Measurements from ENCODE around the gene TMEM259. TPM values are rescaled to one million over a fixed set of nuclear protein-coding genes. Genes with fewer than 3 reads are reported as not detected.

TMEM259 gene
- total RNA-seq, 6 experiments from 2014 or later = 127 to 164 (median 149) TPM

DNA sequence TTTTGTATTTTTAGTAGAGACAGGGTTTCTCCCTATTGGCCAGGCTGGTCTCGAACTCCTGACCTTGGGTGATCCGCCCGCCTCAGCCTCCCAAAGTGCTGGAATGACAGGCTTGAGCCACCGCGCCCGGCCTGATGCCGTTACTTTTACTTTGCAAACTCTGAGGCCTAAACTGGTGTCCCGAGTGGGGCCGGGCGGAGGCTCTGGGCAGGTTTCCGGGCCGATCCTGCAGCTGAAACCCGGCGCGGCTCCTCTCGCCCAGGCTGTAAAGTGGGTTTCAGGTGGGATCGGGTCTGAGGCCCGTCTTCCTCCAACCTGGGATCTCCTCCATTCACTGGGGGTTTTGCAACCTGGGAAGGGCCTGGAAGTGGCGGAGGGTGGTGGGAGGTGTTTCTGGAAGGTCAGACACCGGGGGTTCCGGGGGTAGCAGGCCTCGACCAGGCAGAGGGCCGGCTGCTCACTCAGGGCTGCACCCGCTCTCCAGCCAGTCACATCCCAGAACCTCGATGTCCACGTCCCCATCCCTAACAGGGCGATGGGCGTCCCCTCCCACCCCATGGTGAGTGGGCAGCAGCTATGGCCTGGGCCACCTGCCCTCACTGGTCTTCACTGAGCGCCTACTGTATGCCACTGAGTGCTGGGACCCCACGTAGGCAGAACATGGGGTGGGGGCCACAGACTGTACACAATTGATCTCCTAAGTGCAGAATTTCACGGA lies 58.1 kb downstream of the TMEM259 start:
- TF ChIP-seq, protein P1, sequence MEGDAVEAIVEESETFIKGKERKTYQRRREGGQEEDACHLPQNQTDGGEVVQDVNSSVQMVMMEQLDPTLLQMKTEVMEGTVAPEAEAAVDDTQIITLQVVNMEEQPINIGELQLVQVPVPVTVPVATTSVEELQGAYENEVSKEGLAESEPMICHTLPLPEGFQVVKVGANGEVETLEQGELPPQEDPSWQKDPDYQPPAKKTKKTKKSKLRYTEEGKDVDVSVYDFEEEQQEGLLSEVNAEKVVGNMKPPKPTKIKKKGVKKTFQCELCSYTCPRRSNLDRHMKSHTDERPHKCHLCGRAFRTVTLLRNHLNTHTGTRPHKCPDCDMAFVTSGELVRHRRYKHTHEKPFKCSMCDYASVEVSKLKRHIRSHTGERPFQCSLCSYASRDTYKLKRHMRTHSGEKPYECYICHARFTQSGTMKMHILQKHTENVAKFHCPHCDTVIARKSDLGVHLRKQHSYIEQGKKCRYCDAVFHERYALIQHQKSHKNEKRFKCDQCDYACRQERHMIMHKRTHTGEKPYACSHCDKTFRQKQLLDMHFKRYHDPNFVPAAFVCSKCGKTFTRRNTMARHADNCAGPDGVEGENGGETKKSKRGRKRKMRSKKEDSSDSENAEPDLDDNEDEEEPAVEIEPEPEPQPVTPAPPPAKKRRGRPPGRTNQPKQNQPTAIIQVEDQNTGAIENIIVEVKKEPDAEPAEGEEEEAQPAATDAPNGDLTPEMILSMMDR (IDR thresholded peaks at IDR 0.05) = no peak
- H3K4me3 Mint-ChIP-seq = no peak overlapping the region
- peaks cover 5% of the 10 kb centered on the region for H3K9me3 Mint-ChIP-seq
- H3K27me3 Mint-ChIP-seq (ENCODE audit: insufficient read depth) = no peaks in the 10 kb centered on the region; the same call in 1 of the 2 replicates
- H3K36me3 Mint-ChIP-seq (ENCODE audit: low read depth) = peaks cover 38% of the 10 kb centered on the region
- no peak overlapping the region; the same call in 1 of the 2 replicates for H3K27ac Mint-ChIP-seq
- DNase-seq = no peak
- H3K4me1 Mint-ChIP-seq (ENCODE audit: low read depth) = peaks cover 15% of the 10 kb centered on the region

DNA sequence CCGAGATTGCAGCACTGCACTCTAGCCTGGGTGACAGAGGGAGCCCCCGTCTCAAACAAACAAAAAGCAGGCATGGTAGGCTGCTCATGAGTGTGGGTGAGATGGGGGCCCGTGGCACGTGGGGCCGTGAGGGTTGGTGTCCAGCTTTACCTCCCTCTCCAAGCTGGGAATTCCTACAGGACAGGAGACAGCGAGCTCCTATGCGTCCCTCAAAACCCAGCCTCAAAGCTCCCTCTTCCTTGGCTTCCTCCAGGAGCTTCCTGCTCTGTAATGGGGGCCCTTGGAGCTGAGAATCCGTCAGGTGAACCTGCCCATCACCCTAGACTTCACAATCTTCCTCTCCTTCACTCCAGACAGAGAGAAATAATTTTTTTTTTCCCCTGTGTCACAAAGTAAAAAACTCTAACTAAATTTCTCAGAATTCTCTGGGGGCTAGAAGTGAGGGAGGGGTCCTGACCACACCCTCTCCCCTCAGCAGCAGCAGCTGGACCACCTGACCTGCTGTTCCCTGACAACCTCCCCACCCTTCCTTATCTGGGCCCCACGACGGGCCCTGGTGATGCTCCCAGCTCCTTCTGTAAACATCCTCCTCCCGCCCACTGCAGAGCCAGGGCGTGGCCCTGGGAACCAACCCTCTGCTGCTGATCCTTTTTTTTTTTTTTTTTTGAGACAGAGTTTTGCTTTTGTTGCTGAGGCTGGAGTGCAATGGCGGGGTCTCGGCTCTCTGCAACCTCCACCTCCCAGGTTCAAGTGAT lies 58.9 kb downstream of the TMEM259 start:
- Mint-ChIP-seq H3K9me3 (peaks cover 5% of the 10 kb centered on the region), H3K27ac (peak overlapping the region; percentile 80), H3K36me3 (ENCODE audit: low read depth) (peaks cover 32% of the 10 kb centered on the region), H3K4me3 (peak overlapping the region; percentile 61; the same call in 1 of the 2 replicates), H3K27me3 (ENCODE audit: insufficient read depth) (no peaks in the 10 kb centered on the region; the same call in 1 of the 2 replicates), H3K4me1 (ENCODE audit: low read depth) (peaks cover 20% of the 10 kb centered on the region)
- DNase-seq = peak; percentile 19
- TF ChIP-seq, protein P1 (IDR thresholded peaks at IDR 0.05) = no peak

DNA sequence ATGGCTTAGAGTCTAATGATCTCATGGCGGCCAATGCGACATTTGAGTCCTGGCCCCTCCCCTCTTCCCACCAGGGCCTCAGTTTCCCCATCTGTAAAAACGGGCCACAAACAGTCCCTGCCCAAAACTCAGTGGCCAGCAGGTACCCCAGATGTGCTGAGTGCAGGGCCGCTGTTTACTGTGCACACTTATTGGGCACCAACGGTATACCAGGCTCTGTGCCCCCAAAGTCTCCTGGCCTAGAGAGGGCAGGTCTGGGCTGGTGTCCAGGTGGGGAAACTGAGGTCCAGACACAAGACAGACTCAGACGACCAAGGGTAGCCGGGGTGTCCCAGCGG lies 60.4 kb downstream of the TMEM259 start:
- Mint-ChIP-seq H3K36me3 (ENCODE audit: low read depth) (peaks cover 24% of the 10 kb centered on the region), H3K27ac (no peak overlapping the region)

GRCh38 chr19:960020-960419 lies 60.9 kb downstream of the TMEM259 start:
- H3K27me3 Mint-ChIP-seq (ENCODE audit: insufficient read depth) = no peaks in the 10 kb centered on the region; the same call in 1 of the 2 replicates

More for the DNA sequence above, 60.4 kb downstream of the TMEM259 start:
- peaks cover 23% of the 10 kb centered on the region for H3K4me1 Mint-ChIP-seq (ENCODE audit: low read depth)
- H3K4me3 Mint-ChIP-seq = no peak overlapping the region
- no peak for DNase-seq
- H3K27me3 Mint-ChIP-seq (ENCODE audit: insufficient read depth) = no peaks in the 10 kb centered on the region; the same call in 1 of the 2 replicates
- peaks cover 5% of the 10 kb centered on the region for H3K9me3 Mint-ChIP-seq
- TF ChIP-seq, protein P1 (IDR thresholded peaks at IDR 0.05) = no peak

More at GRCh38 chr19:960020-960419, 60.9 kb downstream of the TMEM259 start:
- TF ChIP-seq, protein P1 (IDR thresholded peaks at IDR 0.05) = peak; percentile 26; the same call in 1 of the 2 replicates
- no peak for DNase-seq
- Mint-ChIP-seq H3K27ac (no peak overlapping the region), H3K36me3 (ENCODE audit: low read depth) (peaks cover 19% of the 10 kb centered on the region), H3K4me3 (no peak overlapping the region), H3K9me3 (peaks cover 1% of the 10 kb centered on the region), H3K4me1 (ENCODE audit: low read depth) (peaks cover 23% of the 10 kb centered on the region)

Other genes with a start within 250 kb of the TMEM259 start
- gene PTBP1, start 223.7 kb downstream of the TMEM259 start, total RNA-seq (2021; fragmentation: NEBNext Ultra II Directional; extraction: Animal tissue kit (Norgen Biotek cat#: 25700)) = 100 to 1,000 TPM; 307 to 421 (median 380) TPM
- gene PLPPR3, start 199.2 kb downstream of the TMEM259 start, total RNA-seq (2021; fragmentation: NEBNext Ultra II Directional; extraction: Animal tissue kit (Norgen Biotek cat#: 25700)) = under 1 TPM in 1 of 6 experiments, not detected in 5; 0.09 TPM
- not detected for gene AZU1, start 193.3 kb downstream of the TMEM259 start, total RNA-seq (2021; fragmentation: NEBNext Ultra II Directional; extraction: Animal tissue kit (Norgen Biotek cat#: 25700))
- gene PRTN3, start 180.1 kb downstream of the TMEM259 start, total RNA-seq (2021; fragmentation: NEBNext Ultra II Directional; extraction: Animal tissue kit (Norgen Biotek cat#: 25700)) = not detected
- under 1 TPM in 1 of 6 experiments, not detected in 5; 0.21 TPM for gene ELANE, start 168.8 kb downstream of the TMEM259 start, total RNA-seq (2021; fragmentation: NEBNext Ultra II Directional; extraction: Animal tissue kit (Norgen Biotek cat#: 25700))
- 1 to 10 TPM in 3 of 6 experiments, under 1 TPM in 3; 0.84 to 1.7 (median 0.98) TPM for gene CFD, start 161.5 kb downstream of the TMEM259 start, total RNA-seq (2021; fragmentation: NEBNext Ultra II Directional; extraction: Animal tissue kit (Norgen Biotek cat#: 25700))
- 10 to 100 TPM; 58.1 to 91.0 (median 70.9) TPM for gene MED16, start 127.9 kb downstream of the TMEM259 start, total RNA-seq (2021; fragmentation: NEBNext Ultra II Directional; extraction: Animal tissue kit (Norgen Biotek cat#: 25700))
- not detected for gene RNU6-9, start 127.6 kb downstream of the TMEM259 start, total RNA-seq (2021; fragmentation: NEBNext Ultra II Directional; extraction: Animal tissue kit (Norgen Biotek cat#: 25700))
- 10 to 100 TPM; 41.9 to 53.4 (median 45.9) TPM for gene R3HDM4, start 107.9 kb downstream of the TMEM259 start, total RNA-seq (2021; fragmentation: NEBNext Ultra II Directional; extraction: Animal tissue kit (Norgen Biotek cat#: 25700))
- gene KISS1R, start 103.8 kb downstream of the TMEM259 start, total RNA-seq (2021; fragmentation: NEBNext Ultra II Directional; extraction: Animal tissue kit (Norgen Biotek cat#: 25700)) = not detected
- gene ARID3A, start 95.1 kb downstream of the TMEM259 start, total RNA-seq (2021; fragmentation: NEBNext Ultra II Directional; extraction: Animal tissue kit (Norgen Biotek cat#: 25700)) = 10 to 100 TPM; 35.1 to 44.2 (median 38.4) TPM
- 10 to 100 TPM; 47.5 to 55.8 (median 51.3) TPM for gene WDR18, start 36.8 kb downstream of the TMEM259 start, total RNA-seq (2021; fragmentation: NEBNext Ultra II Directional; extraction: Animal tissue kit (Norgen Biotek cat#: 25700))
- under 1 TPM; 0.34 to 0.66 (median 0.41) TPM for gene GRIN3B, start 20.7 kb downstream of the TMEM259 start, total RNA-seq (2021; fragmentation: NEBNext Ultra II Directional; extraction: Animal tissue kit (Norgen Biotek cat#: 25700))
- gene RNU6-2, start 399 bp upstream of the TMEM259 start, total RNA-seq (2021; fragmentation: NEBNext Ultra II Directional; extraction: Animal tissue kit (Norgen Biotek cat#: 25700)) = not detected
- 100 to 1,000 TPM; 483 to 579 (median 507) TPM for gene CNN2, start 5.5 kb upstream of the TMEM259 start, total RNA-seq (2021; fragmentation: NEBNext Ultra II Directional; extraction: Animal tissue kit (Norgen Biotek cat#: 25700))
- gene ABCA7, start 19.0 kb upstream of the TMEM259 start, total RNA-seq (2021; fragmentation: NEBNext Ultra II Directional; extraction: Animal tissue kit (Norgen Biotek cat#: 25700)) = 1 to 10 TPM; 4.6 to 8.1 (median 6.6) TPM
- under 1 TPM; 0.28 to 0.74 (median 0.60) TPM for gene ARHGAP45, start 46.0 kb upstream of the TMEM259 start, total RNA-seq (2021; fragmentation: NEBNext Ultra II Directional; extraction: Animal tissue kit (Norgen Biotek cat#: 25700))
- gene POLR2E, start 74.3 kb upstream of the TMEM259 start, total RNA-seq (2021; fragmentation: NEBNext Ultra II Directional; extraction: Animal tissue kit (Norgen Biotek cat#: 25700)) = 100 to 1,000 TPM; 224 to 289 (median 250) TPM
- gene GPX4, start 82.9 kb upstream of the TMEM259 start, total RNA-seq (2021; fragmentation: NEBNext Ultra II Directional; extraction: Animal tissue kit (Norgen Biotek cat#: 25700)) = 100 to 1,000 TPM; 193 to 237 (median 223) TPM
- gene SBNO2, start 153.1 kb upstream of the TMEM259 start, total RNA-seq (2021; fragmentation: NEBNext Ultra II Directional; extraction: Animal tissue kit (Norgen Biotek cat#: 25700)) = 10 to 100 TPM; 33.7 to 49.8 (median 41.5) TPM
- 10 to 100 TPM; 52.9 to 59.1 (median 56.7) TPM for gene STK11, start 184.7 kb upstream of the TMEM259 start, total RNA-seq (2021; fragmentation: NEBNext Ultra II Directional; extraction: Animal tissue kit (Norgen Biotek cat#: 25700))
- 10 to 100 TPM in 1 of 6 experiments, 1 to 10 TPM in 5; 7.6 to 12.7 (median 8.6) TPM for gene CBARP, start 216.9 kb upstream of the TMEM259 start, total RNA-seq (2021; fragmentation: NEBNext Ultra II Directional; extraction: Animal tissue kit (Norgen Biotek cat#: 25700))
- gene ATP5F1D, start 220.6 kb upstream of the TMEM259 start, total RNA-seq (2021; fragmentation: NEBNext Ultra II Directional; extraction: Animal tissue kit (Norgen Biotek cat#: 25700)) = 100 to 1,000 TPM; 190 to 243 (median 217) TPM
- 10 to 100 TPM; 58.4 to 73.3 (median 67.4) TPM for gene MIDN, start 227.5 kb upstream of the TMEM259 start, total RNA-seq (2021; fragmentation: NEBNext Ultra II Directional; extraction: Animal tissue kit (Norgen Biotek cat#: 25700))
- 100 to 1,000 TPM; 160 to 243 (median 190) TPM for gene CIRBP, start 248.2 kb upstream of the TMEM259 start, total RNA-seq (2021; fragmentation: NEBNext Ultra II Directional; extraction: Animal tissue kit (Norgen Biotek cat#: 25700))